22Rv1 (cell line): ENCODE results near the gene SLC35F5.

ENCODE experiments used
- ZFX ChIP-seq: fragments of 450-650 bp; IDR thresholded peaks from 2 replicates; pipeline ENCODE4 v1.6.1; 2017; ENCODE audit warnings: antibody characterized with exemption, borderline replicate concordance
- TF ChIP-seq, protein P1 (sequence below): fragments of 450-650 bp; IDR thresholded peaks from 2 replicates; pipeline ENCODE4 v1.5.1; 2017; ENCODE audit warnings: mild to moderate bottlenecking

DNA sequence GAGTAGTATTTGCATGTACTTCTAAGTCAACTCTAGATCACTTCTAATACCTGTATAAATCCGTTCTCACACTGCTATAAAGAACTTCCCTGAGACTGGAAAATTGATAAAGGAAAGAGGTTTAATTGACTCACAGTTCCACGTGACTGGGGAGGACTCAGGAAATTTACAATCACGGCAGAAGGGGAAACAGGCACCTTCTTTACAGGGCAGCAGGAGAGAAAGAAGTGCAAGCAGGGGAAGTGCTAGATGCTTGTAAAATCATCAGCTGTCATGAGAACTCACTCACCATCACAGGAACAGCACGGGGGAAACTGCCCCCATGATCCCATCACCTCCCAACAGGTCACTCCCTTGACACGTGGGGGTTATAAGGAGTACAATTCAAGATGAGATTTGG is 24.0 kb upstream of the SLC35F5 start:
- TF ChIP-seq, protein P1, sequence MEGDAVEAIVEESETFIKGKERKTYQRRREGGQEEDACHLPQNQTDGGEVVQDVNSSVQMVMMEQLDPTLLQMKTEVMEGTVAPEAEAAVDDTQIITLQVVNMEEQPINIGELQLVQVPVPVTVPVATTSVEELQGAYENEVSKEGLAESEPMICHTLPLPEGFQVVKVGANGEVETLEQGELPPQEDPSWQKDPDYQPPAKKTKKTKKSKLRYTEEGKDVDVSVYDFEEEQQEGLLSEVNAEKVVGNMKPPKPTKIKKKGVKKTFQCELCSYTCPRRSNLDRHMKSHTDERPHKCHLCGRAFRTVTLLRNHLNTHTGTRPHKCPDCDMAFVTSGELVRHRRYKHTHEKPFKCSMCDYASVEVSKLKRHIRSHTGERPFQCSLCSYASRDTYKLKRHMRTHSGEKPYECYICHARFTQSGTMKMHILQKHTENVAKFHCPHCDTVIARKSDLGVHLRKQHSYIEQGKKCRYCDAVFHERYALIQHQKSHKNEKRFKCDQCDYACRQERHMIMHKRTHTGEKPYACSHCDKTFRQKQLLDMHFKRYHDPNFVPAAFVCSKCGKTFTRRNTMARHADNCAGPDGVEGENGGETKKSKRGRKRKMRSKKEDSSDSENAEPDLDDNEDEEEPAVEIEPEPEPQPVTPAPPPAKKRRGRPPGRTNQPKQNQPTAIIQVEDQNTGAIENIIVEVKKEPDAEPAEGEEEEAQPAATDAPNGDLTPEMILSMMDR: no peak
- no peak for TF ChIP-seq ZFX
